K562 (cell line): ENCODE data around the gene GEMIN2. TPM values are rescaled to one million over a fixed set of nuclear protein-coding genes. Genes with fewer than 3 reads are reported as not detected.
"Not testable (repeated sequence)": the region's sequence is repeated elsewhere in the genome, so short reads cannot be mapped to it uniquely, and the experiment has no call there.

Experiments
- ATAC-seq: fragments of 200-7000 bp; cut with Tn5 transposase; 3 replicates; pipeline ENCODE4 v1.9.1; 2020; ENCODE audit warnings: moderate library complexity
- BruUV-seq: library from RNA; stranded (reverse); fragments of 400-500 nt; replicated peaks from 2 replicates; lab custom pipeline; 2021; lab: Mats Ljungman, UMichigan
- CTCF ChIA-PET: fragments of 300-600 bp; formaldehyde crosslinking; extraction: SDS; loops from one replicate; lab custom pipeline; 2021; ENCODE audit warnings: low intra/inter-chr PET ratio; lab: Yijun Ruan, JAX
- POLR2A ChIA-PET: fragments of 300-600, 350-650 bp; sonication (Branson Sonifier 250); formaldehyde crosslinking; extraction: SDS; loops from one replicate; lab custom pipeline; 2021; ENCODE audit warnings: antibody characterized with exemption, inconsistent platforms; lab: Yijun Ruan, JAX
- DNase-seq, 4 experiments: peaks; one replicate each; pipeline versions ENCODE4 v3.0.0 to v3.0.0-alpha.2; 2011 to 2018; ENCODE audit warnings: low spot score in 3 of 4, mixed read lengths in 3 of 4; ENCODE audit errors: extremely low read depth in 1 of 4
- FAIRE-seq: peaks from 2 replicates; lab custom pipeline; 2011; peaks lifted over from hg19 to GRCh38; lab: Jason Lieb, UNC
- H2AFZ ChIP-seq: 2 replicates; pipeline ENCODE4 v1.6.0; 2011; ENCODE audit warnings: low read depth, low read length, control low read depth, inconsistent platforms
- H3K27ac ChIP-seq: fragments of 200-600 bp; 3 replicates; pipeline ENCODE4 v1.8.0; 2011; ENCODE audit warnings: low read depth, mild to moderate bottlenecking, control low read depth, inconsistent platforms, low read length, moderate library complexity, mixed read lengths; ENCODE audit errors: extremely low read depth
- H3K27me3 ChIP-seq, 2 experiments: fragments of 300-600 bp in 1 of 2; 2 replicates in 1 of 2; 3 replicates in 1 of 2; pipeline versions ENCODE4 v1.6.0 to v1.8.0; 2011; ENCODE audit warnings: inconsistent platforms in 2 of 2, low read length in 2 of 2, mild to moderate bottlenecking in 1 of 2, mixed read lengths in 1 of 2, moderate library complexity in 1 of 2; ENCODE audit not compliant: control insufficient read depth in 2 of 2, insufficient read depth in 2 of 2
- H3K36me3 ChIP-seq: fragments of 300-600 bp; 3 replicates; pipeline ENCODE4 v1.8.0; 2011; ENCODE audit warnings: mild to moderate bottlenecking, low read length, inconsistent platforms; ENCODE audit not compliant: control insufficient read depth, insufficient read depth
- H3K4me1 ChIP-seq, 2 experiments: fragments of 200-600 bp in 1 of 2; replicated peaks in 1 of 2; 2 replicates in 1 of 2; 3 replicates in 1 of 2; pipeline versions ENCODE4 v1.5.1 to v1.8.0; 2011; ENCODE audit warnings: inconsistent platforms in 2 of 2, low read length in 2 of 2, mild to moderate bottlenecking in 1 of 2, mixed read lengths in 1 of 2, moderate library complexity in 1 of 2; ENCODE audit not compliant: control insufficient read depth in 2 of 2, insufficient read depth in 2 of 2
- H3K4me2 ChIP-seq: 2 replicates; pipeline ENCODE4 v1.6.1; 2011; ENCODE audit warnings: low read length, control low read depth, inconsistent platforms, mixed read lengths; ENCODE audit not compliant: insufficient read depth
- H3K4me3 ChIP-seq: fragments of 200-600 bp; sonication (generic), shearing (Covaris generic); 2 replicates; pipeline ENCODE4 v1.5.1; 2016; ENCODE audit warnings: control low read depth, inconsistent platforms
- H3K79me2 ChIP-seq: fragments of 200-600 bp; 3 replicates; pipeline ENCODE4 v1.8.0; 2011; ENCODE audit warnings: low read length, inconsistent platforms; ENCODE audit not compliant: control insufficient read depth, insufficient read depth
- H3K9ac ChIP-seq, 2 experiments: 2 replicates each; pipeline versions ENCODE4 v1.6.0 to v1.6.1; 2011; ENCODE audit warnings: low read depth in 2 of 2, low read length in 2 of 2, control low read depth in 1 of 2, inconsistent platforms in 1 of 2, mild to moderate bottlenecking in 1 of 2, mixed read lengths in 1 of 2; ENCODE audit not compliant: insufficient read depth in 1 of 2
- H3K9me1 ChIP-seq: one replicate; pipeline ENCODE4 v1.6.0; 2011; ENCODE audit warnings: inconsistent platforms, mild to moderate bottlenecking, low read length, moderate library complexity; ENCODE audit not compliant: control insufficient read depth, insufficient read depth
- H3K9me3 ChIP-seq: replicated peaks from 2 replicates; pipeline ENCODE4 v1.5.1; 2011; ENCODE audit warnings: low read depth, low read length, inconsistent platforms; ENCODE audit not compliant: control insufficient read depth, insufficient read depth
- H4K20me1 ChIP-seq: replicated peaks from 2 replicates; pipeline ENCODE4 v1.6.1; 2011; ENCODE audit warnings: low read length, inconsistent platforms, mixed read lengths; ENCODE audit not compliant: control insufficient read depth, insufficient read depth
- ZBTB7A ChIP-seq: IDR thresholded peaks from 2 replicates; pipeline ENCODE4 v1.6.1; 2011; ENCODE audit warnings: low read depth, mild to moderate bottlenecking, low read length, moderate library complexity, borderline replicate concordance; ENCODE audit not compliant: control insufficient read depth
- ZFP36 ChIP-seq: fragments of 150-350 bp; IDR thresholded peaks from 2 replicates; pipeline ENCODE4 v1.6.1; 2018; ENCODE audit warnings: low read length, low read depth; ENCODE audit not compliant: partially characterized antibody
- WGBS: fragments of 100-300 bp; shearing (Covaris generic); methylation state at CpG from one replicate; pipeline ENCODE4 v1.1.6; 2016; ENCODE audit warnings: low coverage, mixed read lengths; ENCODE audit not compliant: insufficient coverage; ENCODE audit errors: missing lambda C conversion rate; 5-methylcytosine and 5-hydroxymethylcytosine counted together
- in situ Hi-C: fragments of 300-500 bp; cut with MboI; formaldehyde crosslinking; loops from 4 replicates; pipeline ENCODE4 v1.15.0; 2018; ENCODE audit warnings: inconsistent platforms, mixed read lengths
- intact Hi-C: fragments of 100-400 bp; cut with micrococcal nuclease; formaldehyde crosslinking; loops from 2 replicates; pipeline ENCODE4 v1.14.2; 2022
- polyA plus RNA-seq, 8 experiments: library from polyadenylated mRNA; depleted of rRNA in 4 of 8; stranded (reverse) in 5 of 8; unstranded in 3 of 8; fragments of >200 nt; fragmentation: Nextera tagmentation in 2 of 8; fragmentation: Illumina TruSeq in 1 of 8; extraction: Ambion mirVana in 2 of 8; extraction: Trizol in 1 of 8; gene quantifications; 2 replicates each; pipeline versions ENCODE4 v1.2.1 to v1.2.3, GENCODE V29; 2011 to 2014; ENCODE audit warnings: inconsistent platforms in 1 of 8, missing spikeins in 1 of 8
- total RNA-seq, 7 experiments: library from RNA; depleted of rRNA in 6 of 7; stranded (reverse); fragments of >200 nt in 6 of 7; fragmentation: Illumina TruSeq in 2 of 7; extraction: Trizol in 2 of 7; gene quantifications; 2 replicates each; pipeline versions ENCODE4 v1.2.1 to v1.2.3, GENCODE V29; 2011 to 2021; ENCODE audit warnings: low replicate concordance in 1 of 7

Gene GEMIN2
- total and polyA plus RNA-seq, 9 of the 15 experiments (the other 6 are each of a cell fraction or from before 2014, with no cell fraction given) = 23.0 to 87.6 (median 45.5) TPM

DNA sequence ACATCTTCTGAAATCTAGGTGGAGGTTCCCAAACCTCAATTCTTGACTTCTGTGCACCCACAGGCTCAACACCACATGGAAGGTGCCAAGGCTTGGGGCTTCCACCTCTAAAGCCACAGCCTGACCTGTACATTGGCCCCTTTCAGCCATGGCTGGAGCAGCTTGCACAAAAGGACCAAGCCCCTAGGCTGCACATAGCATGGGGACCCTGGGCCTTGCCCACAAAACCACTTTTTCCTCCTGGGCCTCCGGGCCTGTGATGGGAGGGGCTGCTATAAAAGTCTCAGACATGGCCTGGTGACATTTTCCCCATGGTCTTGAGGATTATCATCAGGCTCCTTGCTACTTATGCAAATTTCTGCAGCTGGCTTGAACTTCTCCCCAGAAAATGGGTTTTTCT is 27.5 kb downstream of the GEMIN2 start:
- H3K36me3 ChIP-seq = peaks cover 14% of the 10 kb centered on the region; the same call in 2 of the 3 replicates
- POLR2A ChIA-PET, BruUV-seq, in situ Hi-C loops, H4K20me1 ChIP-seq, intact Hi-C loops, H3K4me2 ChIP-seq, H3K27me3 ChIP-seq, DNase-seq, H3K9ac ChIP-seq, CTCF ChIA-PET, FAIRE-seq, H3K4me1 ChIP-seq, H3K27ac ChIP-seq, H3K79me2 ChIP-seq, H2AFZ ChIP-seq, H3K9me1 ChIP-seq, ATAC-seq, H3K4me3 ChIP-seq, H3K9me3 ChIP-seq: not testable (repeated sequence)
- 100% methylated on average over 1 of the region's 1 CpG for WGBS
- 0 out of 2 replicates have a peak, but pooled peaks have one; percentile 16 for TF ChIP-seq ZBTB7A
- TF ChIP-seq ZFP36 = peak; percentile 82

DNA sequence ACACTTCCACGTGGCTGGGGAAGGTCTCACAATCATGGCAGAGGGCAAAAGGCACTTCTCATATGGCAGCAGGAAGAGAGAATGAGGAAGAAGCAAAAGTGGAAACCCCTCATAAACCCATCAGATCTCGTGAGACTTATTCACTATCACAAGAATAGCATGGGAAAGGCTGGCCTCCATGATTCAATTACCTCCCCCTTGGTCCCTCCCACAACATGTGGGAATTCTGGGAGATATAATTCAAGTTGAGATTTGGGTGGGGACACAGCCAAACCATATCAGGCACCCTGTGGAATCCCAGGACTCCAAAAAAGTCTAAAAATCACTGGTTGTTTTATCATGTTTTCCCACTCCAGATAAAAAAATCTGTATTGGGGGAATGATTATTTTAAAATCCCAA is 29.1 kb downstream of the GEMIN2 start:
- BruUV-seq, intact Hi-C loops, H3K4me1 ChIP-seq, CTCF ChIA-PET, H3K79me2 ChIP-seq, POLR2A ChIA-PET, H2AFZ ChIP-seq, H3K27ac ChIP-seq, H3K9me3 ChIP-seq, H3K9ac ChIP-seq, H3K27me3 ChIP-seq, H3K4me2 ChIP-seq, H3K9me1 ChIP-seq, H3K4me3 ChIP-seq, ATAC-seq, in situ Hi-C loops, FAIRE-seq, DNase-seq, H4K20me1 ChIP-seq: not testable (repeated sequence)
- 50% methylated on average over 2 of the region's 2 CpGs for WGBS
- peaks cover 13% of the 10 kb centered on the region; the same call in 2 of the 3 replicates for H3K36me3 ChIP-seq
